ENCODE measurements around the gene NUDT1. TPM values are rescaled to one million over a fixed set of nuclear protein-coding genes. Genes with fewer than 3 reads are reported as not detected.
A peak's percentile ranks its signal among the peaks of the same experiment; 100 is the strongest.

NUDT1 gene
- total and polyA plus RNA-seq, 2 experiments from 2014 or later = 54.5 to 163 TPM

- peaks cover 55% of the 10 kb centered on the region for H3K36me3 Mint-ChIP-seq (ENCODE audit: low read depth)
- H3K36me3 ChIP-seq (ENCODE audit: insufficient read depth) = peaks cover 33% of the 10 kb centered on the region
- peaks cover 12% of the 10 kb centered on the region for H3K4me1 Mint-ChIP-seq
- peak; percentile 96 for DNase-seq (ENCODE audit: low spot score)
- H3K27ac Mint-ChIP-seq = peak within 1 kb of the TSS; percentile 94
- peak within 1 kb of the TSS; percentile 91 for H3K4me3 Mint-ChIP-seq
- peak within 1 kb of the TSS; percentile 93 for H3K4me3 ChIP-seq
- no peaks in the 10 kb centered on the region for H3K9me3 Mint-ChIP-seq
- TF ChIP-seq ZNF462 (CRISPR knock-in tag; IDR thresholded peaks at IDR 0.05) = no peak
- TF ChIP-seq REST (IDR thresholded peaks at IDR 0.05; ENCODE audit: unreplicated experiment) = no peak
- TF ChIP-seq ETS1 (IDR thresholded peaks at IDR 0.05) = no peak
- no peak for TF ChIP-seq NANOG (IDR thresholded peaks at IDR 0.05; ENCODE audit: borderline replicate concordance)
- no peak for TF ChIP-seq ZNF114 (CRISPR knock-in tag; IDR thresholded peaks at IDR 0.05)
- no peak for TF ChIP-seq JUNB (IDR thresholded peaks at IDR 0.05; ENCODE audit: unreplicated experiment)
- TF ChIP-seq ZNF331 (CRISPR knock-in tag; IDR thresholded peaks at IDR 0.05; ENCODE audit: low read depth) = no peak
- TF ChIP-seq EZH2 (IDR thresholded peaks at IDR 0.05; ENCODE audit: low read depth, unreplicated experiment) = no peak
- TF ChIP-seq POLR2AphosphoS5 (IDR thresholded peaks at IDR 0.05; ENCODE audit: low read depth) = peak; percentile 69; the same call in 1 of the 2 replicates
- TF ChIP-seq STAT1 (IDR thresholded peaks at IDR 0.05; ENCODE audit: unreplicated experiment) = no peak
- TF ChIP-seq EZH2phosphoT487 (IDR thresholded peaks at IDR 0.05; ENCODE audit: unreplicated experiment) = no peak
- no peak for TF ChIP-seq CTCF (conservative IDR thresholded peaks at IDR 0.05; ENCODE audit: low read depth in 2 of 2)
- peak; percentile 56; the same call in 1 of the 2 replicates for TF ChIP-seq CREB1 (CRISPR knock-in tag; IDR thresholded peaks at IDR 0.05; ENCODE audit: low read depth)
- peaks cover 12% of the 10 kb centered on the region for H4K20me1 ChIP-seq (replicated peaks; ENCODE audit: insufficient read depth)
- peaks cover 13% of the 10 kb centered on the region; the same call in 1 of the 2 replicates for H3F3A ChIP-seq (replicated peaks; ENCODE audit: low read depth)
- no peaks in the 10 kb centered on the region for H3K9me2 ChIP-seq (ENCODE audit: insufficient read depth)
- H3K4me1 ChIP-seq (ENCODE audit: insufficient read depth) = peaks cover 19% of the 10 kb centered on the region
- H3K79me2 ChIP-seq (replicated peaks; ENCODE audit: insufficient read depth) = peaks cover 56% of the 10 kb centered on the region
- H3K27ac ChIP-seq (ENCODE audit: low read depth) = peak within 1 kb of the TSS; percentile 85
- no peaks in the 10 kb centered on the region for H3K27me3 ChIP-seq (ENCODE audit: insufficient read depth)
- peaks cover 13% of the 10 kb centered on the region for H3K27me3 Mint-ChIP-seq (ENCODE audit: insufficient read depth, low read depth, poor library complexity)
- peak; percentile 87 for ATAC-seq
- peak within 1 kb of the TSS; percentile 96 for H3K4me2 ChIP-seq
- peak within 1 kb of the TSS; percentile 15 for H2AFZ ChIP-seq
Observed at GRCh38 chr7:2232766-2233520, 9.1 kb upstream of the NUDT1 start, which contains the start of gene MAD1L1. MAD1L1 (minus strand) TSS chr7:2232945; CDS start chr7:2230133, 2,812 bp downstream.

Data from GM23338 (cell line).